ENCODE measurements around the gene COQ8B.

- TF ChIP-seq EZH2 (IDR thresholded peaks at IDR 0.05; ENCODE audit: low read length) (no peak), CTCF (optimal IDR thresholded peaks at IDR 0.05 in 1 of 3, IDR thresholded peaks at IDR 0.05 in 1 of 3, conservative IDR thresholded peaks at IDR 0.05 in 1 of 3; ENCODE audit: extremely low read depth in 1 of 3, insufficient read depth in 2 of 3, low read length in 3 of 3) (no peak)
Measured at GRCh38 chr19:40703029-40703755, 13.5 kb downstream of the COQ8B start.

Measured in keratinocyte (primary cell).